Measurements from ENCODE around the gene LRRC39.

DNA sequence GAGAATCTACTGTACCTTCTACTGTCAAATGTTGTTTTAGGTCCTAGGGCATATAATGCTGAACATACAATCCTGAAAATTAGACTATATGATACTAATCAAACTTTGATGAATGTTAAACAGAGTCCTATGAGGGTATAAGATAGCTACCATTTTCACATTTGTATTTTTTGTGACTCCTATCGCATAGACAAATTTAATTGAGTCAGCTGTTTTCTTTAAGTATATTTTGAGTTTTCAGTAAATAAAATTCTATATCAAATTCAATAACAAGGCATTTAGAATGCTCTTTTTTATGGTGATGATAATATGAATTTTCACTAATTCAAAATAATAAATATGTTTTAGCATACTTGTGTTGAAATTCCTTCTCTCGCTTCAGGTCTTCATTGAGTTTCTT lies 10.0 kb downstream of the LRRC39 start:
- TF ChIP-seq POLR2AphosphoS5 (IDR thresholded peaks at IDR 0.05): no peak
- TF ChIP-seq, protein P1, sequence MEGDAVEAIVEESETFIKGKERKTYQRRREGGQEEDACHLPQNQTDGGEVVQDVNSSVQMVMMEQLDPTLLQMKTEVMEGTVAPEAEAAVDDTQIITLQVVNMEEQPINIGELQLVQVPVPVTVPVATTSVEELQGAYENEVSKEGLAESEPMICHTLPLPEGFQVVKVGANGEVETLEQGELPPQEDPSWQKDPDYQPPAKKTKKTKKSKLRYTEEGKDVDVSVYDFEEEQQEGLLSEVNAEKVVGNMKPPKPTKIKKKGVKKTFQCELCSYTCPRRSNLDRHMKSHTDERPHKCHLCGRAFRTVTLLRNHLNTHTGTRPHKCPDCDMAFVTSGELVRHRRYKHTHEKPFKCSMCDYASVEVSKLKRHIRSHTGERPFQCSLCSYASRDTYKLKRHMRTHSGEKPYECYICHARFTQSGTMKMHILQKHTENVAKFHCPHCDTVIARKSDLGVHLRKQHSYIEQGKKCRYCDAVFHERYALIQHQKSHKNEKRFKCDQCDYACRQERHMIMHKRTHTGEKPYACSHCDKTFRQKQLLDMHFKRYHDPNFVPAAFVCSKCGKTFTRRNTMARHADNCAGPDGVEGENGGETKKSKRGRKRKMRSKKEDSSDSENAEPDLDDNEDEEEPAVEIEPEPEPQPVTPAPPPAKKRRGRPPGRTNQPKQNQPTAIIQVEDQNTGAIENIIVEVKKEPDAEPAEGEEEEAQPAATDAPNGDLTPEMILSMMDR (IDR thresholded peaks at IDR 0.05): no peak
- TF ChIP-seq POLR2A (IDR thresholded peaks at IDR 0.05): no peak

Data from breast epithelium (tissue), 3 donors.